OCI-LY7 (cell line): ENCODE measurements around the gene KDM8. TPM values are rescaled to one million over a fixed set of nuclear protein-coding genes. Genes with fewer than 3 reads are reported as not detected.

Experiments used
- BruUV-seq: library from RNA; stranded (reverse); fragments of 400-500 nt; replicated peaks from 2 replicates; lab custom pipeline; 2021; lab: Mats Ljungman, UMichigan
- CTCF ChIA-PET: fragments of 300-600 bp; sonication (Branson Sonifier 250); formaldehyde crosslinking; loops from one replicate; lab custom pipeline; 2022; ENCODE audit warnings: antibody characterized with exemption; ENCODE audit not compliant: unreplicated experiment; lab: Charles Lee
- POLR2A ChIA-PET: fragments of 300-600 bp; sonication (Branson Sonifier 250); formaldehyde crosslinking; loops from one replicate; lab custom pipeline; 2022; ENCODE audit warnings: antibody characterized with exemption; lab: Charles Lee
- DNase-seq: peaks from one replicate; pipeline ENCODE4 v3.0.0-alpha.2; 2015; ENCODE audit warnings: low spot score
- H2AFZ ChIP-seq: fragments of 200-600 bp; sonication (generic), shearing (Covaris generic); 2 replicates; pipeline ENCODE4 v1.6.1; 2014; ENCODE audit warnings: mild to moderate bottlenecking, antibody characterized with exemption, low read length, moderate library complexity
- H3K27ac ChIP-seq: fragments of 200-600 bp; sonication (generic); 2 replicates; pipeline ENCODE4 v1.5.1; 2014; ENCODE audit warnings: mixed run types, low read depth, mild to moderate bottlenecking, moderate library complexity, low read length, inconsistent platforms; ENCODE audit not compliant: poor library complexity, severe bottlenecking
- H3K36me3 ChIP-seq: fragments of 200-600 bp; sonication (generic); 2 replicates; pipeline ENCODE4 v1.6.1; 2014; ENCODE audit warnings: mild to moderate bottlenecking, antibody characterized with exemption, low read length, moderate library complexity, mixed read lengths; ENCODE audit not compliant: insufficient read depth
- H3K4me1 ChIP-seq: fragments of 200-600 bp; sonication (generic); 2 replicates; pipeline ENCODE4 v1.5.1; 2014; ENCODE audit warnings: mild to moderate bottlenecking, low read length; ENCODE audit not compliant: insufficient read depth, poor library complexity, severe bottlenecking
- H3K4me2 ChIP-seq: fragments of 200-600 bp; sonication (generic); 2 replicates; pipeline ENCODE4 v1.6.1; 2014; ENCODE audit warnings: mild to moderate bottlenecking, low read length
- H3K4me3 ChIP-seq: fragments of 200-600 bp; sonication (generic); 2 replicates; pipeline ENCODE4 v1.5.1; 2014; ENCODE audit warnings: mild to moderate bottlenecking, low read depth, low read length; ENCODE audit not compliant: poor library complexity, severe bottlenecking
- H3K79me2 ChIP-seq: fragments of 200-600 bp; sonication (generic); 2 replicates; pipeline ENCODE4 v1.6.1; 2016; ENCODE audit warnings: low read depth, mild to moderate bottlenecking, low read length, moderate library complexity, mixed read lengths; ENCODE audit not compliant: insufficient read depth
- H3K9me2 ChIP-seq: fragments of 200-600 bp; sonication (generic); 2 replicates; pipeline ENCODE4 v1.6.1; 2016; ENCODE audit warnings: mild to moderate bottlenecking, low read length, mixed read lengths; ENCODE audit not compliant: insufficient read depth
- H3K9me3 ChIP-seq: fragments of 200-600 bp; sonication (generic); 2 replicates; pipeline ENCODE4 v1.6.1; 2014; ENCODE audit warnings: mild to moderate bottlenecking, mixed run types, low read length, mixed read lengths
- H4K20me1 ChIP-seq: fragments of 200-600 bp; sonication (generic); 2 replicates; pipeline ENCODE4 v1.6.1; 2014; ENCODE audit warnings: mild to moderate bottlenecking, antibody characterized with exemption, low read length, moderate library complexity, mixed read lengths; ENCODE audit not compliant: insufficient read depth
- CTCF ChIP-seq: fragments of 200-600 bp; sonication (generic); conservative IDR thresholded peaks from 2 replicates; pipeline ENCODE4 v1.5.1; 2014; ENCODE audit warnings: mild to moderate bottlenecking, antibody characterized with exemption, low read length, moderate library complexity, mixed read lengths
- EZH2phosphoT487 ChIP-seq: fragments of 200-600 bp; sonication (generic); IDR thresholded peaks from 2 replicates; pipeline ENCODE4 v1.6.1; 2018; ENCODE audit warnings: low read depth, borderline replicate concordance, mild to moderate bottlenecking, mixed run types, antibody characterized with exemption, low read length, moderate library complexity, mixed read lengths
- intact Hi-C: fragments of 100-400 bp; cut with micrococcal nuclease; formaldehyde crosslinking; loops from one replicate; pipeline ENCODE4 v1.10.0; 2022; ENCODE audit not compliant: unreplicated experiment
- total RNA-seq, 2 experiments: library from RNA; depleted of rRNA in 1 of 2; stranded (reverse); fragments of >200 nt in 1 of 2; shearing (Covaris generic) in 1 of 2; gene quantifications; 2 replicates each; pipeline ENCODE4 v1.2.3, GENCODE V29; 2014 to 2022

The KDM8 gene
- total RNA-seq, 2 experiments from 2014 or later, result 14.2 to 14.5 TPM

GRCh38 chr16:27252206-27252585 lies 48.9 kb downstream of the KDM8 start:
- no peaks in the 10 kb centered on the region for H4K20me1 ChIP-seq
- ChIA-PET POLR2A (no interaction called here), CTCF (no interaction called here)
- H3K79me2 ChIP-seq, result no peaks in the 10 kb centered on the region
- H3K9me3 ChIP-seq, result no peaks in the 10 kb centered on the region
- no TSS peak for BruUV-seq
- no peaks in the 10 kb centered on the region for H3K9me2 ChIP-seq
- H3K36me3 ChIP-seq, result peaks cover 42% of the 10 kb centered on the region
- H3K4me2 ChIP-seq, result no peak overlapping the region
- no peak overlapping the region for H2AFZ ChIP-seq
- no peak for DNase-seq
- peaks cover 12% of the 10 kb centered on the region for H3K4me1 ChIP-seq
- intact Hi-C loops, result no loop called here
- no peak overlapping the region for H3K27ac ChIP-seq
- TF ChIP-seq CTCF (no peak), EZH2phosphoT487 (no peak)
- no peak overlapping the region for H3K4me3 ChIP-seq

GRCh38 chr16:27253526-27253930 lies 50.2 kb downstream of the KDM8 start:
- no peak for DNase-seq
- Histone ChIP-seq H2AFZ (no peak overlapping the region), H3K9me2 (no peaks in the 10 kb centered on the region), H3K27ac (no peak overlapping the region), H3K79me2 (no peaks in the 10 kb centered on the region), H3K36me3 (peaks cover 39% of the 10 kb centered on the region), H3K9me3 (no peaks in the 10 kb centered on the region), H3K4me1 (peaks cover 12% of the 10 kb centered on the region), H3K4me3 (no peak overlapping the region), H3K4me2 (no peak overlapping the region), H4K20me1 (no peaks in the 10 kb centered on the region)
- intact Hi-C loops, result no loop called here
- no peak for TF ChIP-seq CTCF
- no peak for TF ChIP-seq EZH2phosphoT487
- BruUV-seq, result no TSS peak
- ChIA-PET CTCF (no interaction called here), POLR2A (interaction anchor here (1.1 kb wide), 1 partner anchor 11 kb away, joined by 3 read pairs; no protein-coding TSS in a partner anchor)

GRCh38 chr16:27254262-27254811 lies 51.0 kb downstream of the KDM8 start:
- peaks cover 12% of the 10 kb centered on the region for H3K4me1 ChIP-seq
- TF ChIP-seq CTCF, result no peak
- no peak for TF ChIP-seq EZH2phosphoT487
- POLR2A ChIA-PET, result interaction anchor here (0.8 to 1.1 kb wide), 4 partner anchors 9 to 17 kb away, joined by 3 read pairs; no protein-coding TSS in a partner anchor
- H2AFZ ChIP-seq, result no peak overlapping the region
- H3K9me3 ChIP-seq, result no peaks in the 10 kb centered on the region
- H3K79me2 ChIP-seq, result no peaks in the 10 kb centered on the region
- peaks cover 34% of the 10 kb centered on the region for H3K36me3 ChIP-seq
- H3K9me2 ChIP-seq, result no peaks in the 10 kb centered on the region
- no peaks in the 10 kb centered on the region for H4K20me1 ChIP-seq
- H3K4me3 ChIP-seq, result no peak overlapping the region
- CTCF ChIA-PET, result interaction anchor here (0.6 kb wide), 1 partner anchor 198 kb away, joined by 4 read pairs; no protein-coding TSS in a partner anchor
- DNase-seq, result no peak
- no TSS peak for BruUV-seq
- H3K27ac ChIP-seq, result no peak overlapping the region
- H3K4me2 ChIP-seq, result no peak overlapping the region
- intact Hi-C loops, result no loop called here
